Measurements from ENCODE around the gene SCLY. TPM values are rescaled to one million over a fixed set of nuclear protein-coding genes. Genes with fewer than 3 reads are reported as not detected.

The SCLY gene
- total and polyA plus RNA-seq, 9 donors, result 5.3 to 11.6 (median 9.6) TPM

GRCh38 chr2:238067939-238068338 is 7.1 kb downstream of the SCLY start:
- DNase-seq, result no peak
- H3K27me3 ChIP-seq (ENCODE audit: control insufficient read depth, insufficient read depth, low read length), result no peaks in the 10 kb centered on the region
- H3K4me3 ChIP-seq (ENCODE audit: low read length), result no peak overlapping the region
- H3K4me1 ChIP-seq (ENCODE audit: control insufficient read depth, insufficient read depth, low read length), result peaks cover 5% of the 10 kb centered on the region
- no peak overlapping the region for H3K27ac ChIP-seq (ENCODE audit: low read length)
- no peaks in the 10 kb centered on the region for H3K9me3 ChIP-seq (replicated peaks; ENCODE audit: control insufficient read depth, low read depth, low read length)
- H3K36me3 ChIP-seq (ENCODE audit: control insufficient read depth, insufficient read depth, low read length), result peaks cover 41% of the 10 kb centered on the region
- WGBS (ENCODE audit: insufficient coverage), result 93% methylated on average over 3 of the region's 7 CpGs

- H3K9me3 ChIP-seq (replicated peaks; ENCODE audit: control insufficient read depth, low read depth, low read length), result no peaks in the 10 kb centered on the region
- H3K27ac ChIP-seq (ENCODE audit: low read length), result no peak overlapping the region
- DNase-seq, result no peak
- no peaks in the 10 kb centered on the region for H3K27me3 ChIP-seq (ENCODE audit: control insufficient read depth, insufficient read depth, low read length)
- WGBS (ENCODE audit: insufficient coverage), result 94% methylated on average over 9 of the region's 10 CpGs
- H3K4me1 ChIP-seq (ENCODE audit: control insufficient read depth, insufficient read depth, low read length), result no peaks in the 10 kb centered on the region
- no peak overlapping the region for H3K4me3 ChIP-seq (ENCODE audit: low read length)
- peaks cover 41% of the 10 kb centered on the region for H3K36me3 ChIP-seq (ENCODE audit: control insufficient read depth, insufficient read depth, low read length)
Measured at GRCh38 chr2:238069021-238069709, 8.4 kb downstream of the SCLY start.

- no peaks in the 10 kb centered on the region for H3K4me1 ChIP-seq (ENCODE audit: control insufficient read depth, insufficient read depth, low read length)
- H3K36me3 ChIP-seq (ENCODE audit: control insufficient read depth, insufficient read depth, low read length), result peaks cover 41% of the 10 kb centered on the region
- H3K27me3 ChIP-seq (ENCODE audit: control insufficient read depth, insufficient read depth, low read length), result no peaks in the 10 kb centered on the region
- no peak for DNase-seq
- no peak overlapping the region for H3K27ac ChIP-seq (ENCODE audit: low read length)
- 90% methylated on average over 8 of the region's 9 CpGs for WGBS (ENCODE audit: insufficient coverage)
- H3K9me3 ChIP-seq (replicated peaks; ENCODE audit: control insufficient read depth, low read depth, low read length), result no peaks in the 10 kb centered on the region
- H3K4me3 ChIP-seq (ENCODE audit: low read length), result no peak overlapping the region
Measured at GRCh38 chr2:238069877-238070276, 9.1 kb downstream of the SCLY start.

GRCh38 chr2:238075397-238075796 is 14.6 kb downstream of the SCLY start:
- Histone ChIP-seq H3K4me1 (ENCODE audit: control insufficient read depth, insufficient read depth, low read length) (no peaks in the 10 kb centered on the region), H3K9me3 (replicated peaks; ENCODE audit: control insufficient read depth, low read depth, low read length) (no peaks in the 10 kb centered on the region), H3K4me3 (ENCODE audit: low read length) (no peak overlapping the region), H3K27me3 (ENCODE audit: control insufficient read depth, insufficient read depth, low read length) (no peaks in the 10 kb centered on the region), H3K27ac (ENCODE audit: low read length) (no peak overlapping the region), H3K36me3 (ENCODE audit: control insufficient read depth, insufficient read depth, low read length) (peaks cover 12% of the 10 kb centered on the region)
- no peak for DNase-seq

- H3K4me3 ChIP-seq (ENCODE audit: low read length), result no peak overlapping the region
- no peak overlapping the region for H3K27ac ChIP-seq (ENCODE audit: low read length)
- WGBS (ENCODE audit: insufficient coverage), result no CpG with 5 or more reads among the region's 1 CpG
- no peaks in the 10 kb centered on the region for H3K27me3 ChIP-seq (ENCODE audit: control insufficient read depth, insufficient read depth, low read length)
- H3K36me3 ChIP-seq (ENCODE audit: control insufficient read depth, insufficient read depth, low read length), result peaks cover 16% of the 10 kb centered on the region
- H3K9me3 ChIP-seq (replicated peaks; ENCODE audit: control insufficient read depth, low read depth, low read length), result no peaks in the 10 kb centered on the region
- no peak for DNase-seq
- no peaks in the 10 kb centered on the region for H3K4me1 ChIP-seq (ENCODE audit: control insufficient read depth, insufficient read depth, low read length)
Measured at GRCh38 chr2:238077292-238077691, 16.5 kb downstream of the SCLY start.

GRCh38 chr2:238079874-238080327 is 19.1 kb downstream of the SCLY start:
- WGBS (ENCODE audit: insufficient coverage), result no CpG with 5 or more reads among the region's 2 CpGs
- H3K9me3 ChIP-seq (replicated peaks; ENCODE audit: control insufficient read depth, low read depth, low read length), result no peaks in the 10 kb centered on the region
- no peaks in the 10 kb centered on the region for H3K27me3 ChIP-seq (ENCODE audit: control insufficient read depth, insufficient read depth, low read length)
- H3K4me1 ChIP-seq (ENCODE audit: control insufficient read depth, insufficient read depth, low read length), result no peaks in the 10 kb centered on the region
- DNase-seq, result no peak
- peaks cover 28% of the 10 kb centered on the region for H3K36me3 ChIP-seq (ENCODE audit: control insufficient read depth, insufficient read depth, low read length)
- no peak overlapping the region for H3K27ac ChIP-seq (ENCODE audit: low read length)
- no peak overlapping the region for H3K4me3 ChIP-seq (ENCODE audit: low read length)

- Histone ChIP-seq H3K9me3 (replicated peaks; ENCODE audit: control insufficient read depth, low read depth, low read length) (no peaks in the 10 kb centered on the region), H3K27me3 (ENCODE audit: control insufficient read depth, insufficient read depth, low read length) (no peaks in the 10 kb centered on the region), H3K4me3 (ENCODE audit: low read length) (no peak overlapping the region), H3K36me3 (ENCODE audit: control insufficient read depth, insufficient read depth, low read length) (peaks cover 28% of the 10 kb centered on the region), H3K4me1 (ENCODE audit: control insufficient read depth, insufficient read depth, low read length) (no peaks in the 10 kb centered on the region), H3K27ac (ENCODE audit: low read length) (no peak overlapping the region)
- 98% methylated on average over 15 of the region's 15 CpGs for WGBS (ENCODE audit: insufficient coverage)
- DNase-seq, result no peak
Measured at GRCh38 chr2:238080518-238080917, 19.7 kb downstream of the SCLY start.

- no peaks in the 10 kb centered on the region for H3K9me3 ChIP-seq (replicated peaks; ENCODE audit: control insufficient read depth, low read depth, low read length)
- 94% methylated on average over 6 of the region's 13 CpGs for WGBS (ENCODE audit: insufficient coverage)
- no peak overlapping the region for H3K27ac ChIP-seq (ENCODE audit: low read length)
- peaks cover 28% of the 10 kb centered on the region for H3K36me3 ChIP-seq (ENCODE audit: control insufficient read depth, insufficient read depth, low read length)
- DNase-seq, result no peak
- H3K4me1 ChIP-seq (ENCODE audit: control insufficient read depth, insufficient read depth, low read length), result no peaks in the 10 kb centered on the region
- H3K4me3 ChIP-seq (ENCODE audit: low read length), result no peak overlapping the region
- H3K27me3 ChIP-seq (ENCODE audit: control insufficient read depth, insufficient read depth, low read length), result no peaks in the 10 kb centered on the region
Measured at GRCh38 chr2:238081150-238081549, 20.3 kb downstream of the SCLY start.

- Histone ChIP-seq H3K27me3 (ENCODE audit: control insufficient read depth, insufficient read depth, low read length) (no peaks in the 10 kb centered on the region), H3K27ac (ENCODE audit: low read length) (no peak overlapping the region), H3K4me1 (ENCODE audit: control insufficient read depth, insufficient read depth, low read length) (no peaks in the 10 kb centered on the region), H3K36me3 (ENCODE audit: control insufficient read depth, insufficient read depth, low read length) (peaks cover 28% of the 10 kb centered on the region), H3K4me3 (ENCODE audit: low read length) (no peak overlapping the region), H3K9me3 (replicated peaks; ENCODE audit: control insufficient read depth, low read depth, low read length) (no peaks in the 10 kb centered on the region)
- 97% methylated on average over 15 of the region's 16 CpGs for WGBS (ENCODE audit: insufficient coverage)
- no peak for DNase-seq
Measured at GRCh38 chr2:238081561-238081960, 20.8 kb downstream of the SCLY start.

- DNase-seq, result no peak
Measured at GRCh38 chr2:238082151-238082550, 21.4 kb downstream of the SCLY start.

GRCh38 chr2:238082827-238083226 is 22.0 kb downstream of the SCLY start:
- 96% methylated on average over 4 of the region's 7 CpGs for WGBS (ENCODE audit: insufficient coverage)
- Histone ChIP-seq H3K36me3 (ENCODE audit: control insufficient read depth, insufficient read depth, low read length) (peaks cover 28% of the 10 kb centered on the region), H3K9me3 (replicated peaks; ENCODE audit: control insufficient read depth, low read depth, low read length) (no peaks in the 10 kb centered on the region), H3K4me3 (ENCODE audit: low read length) (no peak overlapping the region), H3K27me3 (ENCODE audit: control insufficient read depth, insufficient read depth, low read length) (no peaks in the 10 kb centered on the region), H3K4me1 (ENCODE audit: control insufficient read depth, insufficient read depth, low read length) (no peaks in the 10 kb centered on the region), H3K27ac (ENCODE audit: low read length) (no peak overlapping the region)
- no peak for DNase-seq

More at GRCh38 chr2:238082151-238082550, 21.4 kb downstream of the SCLY start:
- H3K36me3 ChIP-seq (ENCODE audit: control insufficient read depth, insufficient read depth, low read length), result peaks cover 28% of the 10 kb centered on the region
- no peak overlapping the region for H3K4me3 ChIP-seq (ENCODE audit: low read length)
- H3K4me1 ChIP-seq (ENCODE audit: control insufficient read depth, insufficient read depth, low read length), result no peaks in the 10 kb centered on the region
- no peaks in the 10 kb centered on the region for H3K9me3 ChIP-seq (replicated peaks; ENCODE audit: control insufficient read depth, low read depth, low read length)
- no peaks in the 10 kb centered on the region for H3K27me3 ChIP-seq (ENCODE audit: control insufficient read depth, insufficient read depth, low read length)
- 93% methylated on average over 17 of the region's 17 CpGs for WGBS (ENCODE audit: insufficient coverage)
- H3K27ac ChIP-seq (ENCODE audit: low read length), result no peak overlapping the region
